Esophagus muscularis mucosa (tissue), 4 donors: ENCODE results near the gene GRP. TPM values are rescaled to one million over a fixed set of nuclear protein-coding genes. Genes with fewer than 3 reads are reported as not detected.

Experiments used
- DNase-seq: peaks from one replicate; pipeline ENCODE4 v3.0.0-alpha.2; 2017; ENCODE audit errors: extremely low spot score
- H3K27ac ChIP-seq, 4 donors: fragments of 200-600 bp; sonication (generic); replicated peaks in 1 of 4; 1 replicate in 3 of 4; 2 replicates in 1 of 4; pipeline ENCODE4 v1.5.1; 2016 to 2019; ENCODE audit warnings: mild to moderate bottlenecking in 1 of 4
- H3K27me3 ChIP-seq, 4 donors: fragments of 200-600 bp; sonication (generic); one replicate each; pipeline versions ENCODE4 v1.5.1 to v1.6.0; 2016 to 2019
- H3K36me3 ChIP-seq, 4 donors: fragments of 200-600 bp; sonication (generic); one replicate each; pipeline ENCODE4 v1.5.1; 2016 to 2019
- H3K4me1 ChIP-seq, 4 donors: fragments of 200-600 bp; sonication (generic); one replicate each; pipeline ENCODE4 v1.5.1; 2016 to 2019
- H3K4me3 ChIP-seq, 4 donors: fragments of 200-600 bp; sonication (generic); 1 replicate in 2 of 4; 2 replicates in 2 of 4; pipeline ENCODE4 v1.5.1; 2016 to 2019; ENCODE audit warnings: mild to moderate bottlenecking in 4 of 4, moderate library complexity in 1 of 4
- H3K9me3 ChIP-seq, 4 donors: fragments of 200-600 bp; sonication (generic); 1 replicate in 3 of 4; 2 replicates in 1 of 4; pipeline ENCODE4 v1.5.1; 2016 to 2019
- EP300 ChIP-seq: sonication (generic); formaldehyde crosslinking; IDR thresholded peaks from one replicate; pipeline ENCODE4 v1.6.1; 2017; ENCODE audit warnings: antibody characterized with exemption
- POLR2A ChIP-seq: fragments of 450-650 bp; IDR thresholded peaks from one replicate; pipeline ENCODE4 v1.6.1; 2017; ENCODE audit warnings: antibody characterized with exemption, moderate library complexity, mild to moderate bottlenecking, low read depth
- POLR2AphosphoS5 ChIP-seq, 2 donors: sonication (generic); formaldehyde crosslinking; IDR thresholded peaks; one replicate each; pipeline ENCODE4 v1.6.1; 2017; ENCODE audit warnings: antibody characterized with exemption in 2 of 2
- WGBS: methylation state at CpG from one replicate; pipeline ENCODE4 v1.1.5; 2018; 5-methylcytosine and 5-hydroxymethylcytosine counted together
- intact Hi-C: fragments of 100-400 bp; cut with DNase I; formaldehyde crosslinking; loops from one replicate; pipeline ENCODE4 v1.15.1; 2023
- total RNA-seq, 4 donors: library from RNA; depleted of rRNA; stranded (reverse); fragments of >200 nt; gene quantifications; one replicate each; pipeline versions ENCODE4 v1.1.0 to v1.2.1, GENCODE V29; 2016
- TF ChIP-seq, protein P1 (sequence below), 3 experiments: fragments of 200-600 bp in 2 of 3; fragments of 450-650 bp in 1 of 3; sonication (generic) in 2 of 3; IDR thresholded peaks; one replicate each; pipeline ENCODE4 v1.5.1; 2017 to 2019; ENCODE audit warnings: antibody characterized with exemption in 3 of 3, mild to moderate bottlenecking in 2 of 3, moderate library complexity in 1 of 3

The GRP gene
- total RNA-seq, 4 donors from 2014 or later, result 0.98 to 7.9 (median 2.5) TPM

DNA sequence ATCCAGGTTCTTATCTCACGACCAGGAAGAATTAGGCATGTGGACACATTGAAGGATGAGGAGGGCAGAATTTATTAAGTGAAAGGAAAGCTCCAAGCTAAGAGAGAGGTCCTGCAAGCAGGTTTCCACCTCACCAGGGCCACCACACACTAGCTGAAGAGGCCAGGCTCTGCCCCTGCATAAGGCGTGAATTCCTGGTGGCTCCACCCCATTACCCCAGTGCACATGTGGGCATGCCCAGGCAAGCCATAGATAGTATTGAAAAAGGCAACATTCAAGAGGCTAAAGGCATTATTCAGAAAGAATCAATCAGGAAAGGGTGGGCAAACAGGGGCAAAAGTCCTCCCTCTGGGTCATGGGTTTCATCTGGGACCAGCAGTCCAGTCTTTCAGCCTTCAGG lies 30.9 kb upstream of the GRP start:
- no peak overlapping the region for H3K27ac ChIP-seq
- H3K4me1 ChIP-seq, result no peaks in the 10 kb centered on the region
- TF ChIP-seq, protein P1, sequence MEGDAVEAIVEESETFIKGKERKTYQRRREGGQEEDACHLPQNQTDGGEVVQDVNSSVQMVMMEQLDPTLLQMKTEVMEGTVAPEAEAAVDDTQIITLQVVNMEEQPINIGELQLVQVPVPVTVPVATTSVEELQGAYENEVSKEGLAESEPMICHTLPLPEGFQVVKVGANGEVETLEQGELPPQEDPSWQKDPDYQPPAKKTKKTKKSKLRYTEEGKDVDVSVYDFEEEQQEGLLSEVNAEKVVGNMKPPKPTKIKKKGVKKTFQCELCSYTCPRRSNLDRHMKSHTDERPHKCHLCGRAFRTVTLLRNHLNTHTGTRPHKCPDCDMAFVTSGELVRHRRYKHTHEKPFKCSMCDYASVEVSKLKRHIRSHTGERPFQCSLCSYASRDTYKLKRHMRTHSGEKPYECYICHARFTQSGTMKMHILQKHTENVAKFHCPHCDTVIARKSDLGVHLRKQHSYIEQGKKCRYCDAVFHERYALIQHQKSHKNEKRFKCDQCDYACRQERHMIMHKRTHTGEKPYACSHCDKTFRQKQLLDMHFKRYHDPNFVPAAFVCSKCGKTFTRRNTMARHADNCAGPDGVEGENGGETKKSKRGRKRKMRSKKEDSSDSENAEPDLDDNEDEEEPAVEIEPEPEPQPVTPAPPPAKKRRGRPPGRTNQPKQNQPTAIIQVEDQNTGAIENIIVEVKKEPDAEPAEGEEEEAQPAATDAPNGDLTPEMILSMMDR (IDR thresholded peaks at IDR 0.05), result no peak
- TF ChIP-seq POLR2AphosphoS5 (IDR thresholded peaks at IDR 0.05) (no peak), POLR2A (no peak), EP300 (no peak)
- no peak overlapping the region for H3K4me3 ChIP-seq
- intact Hi-C loops, result no loop called here
- no peaks in the 10 kb centered on the region for H3K9me3 ChIP-seq
- DNase-seq, result no peak
- 82% methylated on average over 2 of the region's 2 CpGs for WGBS
- no peaks in the 10 kb centered on the region for H3K36me3 ChIP-seq
- H3K27me3 ChIP-seq, result no peaks in the 10 kb centered on the region

DNA sequence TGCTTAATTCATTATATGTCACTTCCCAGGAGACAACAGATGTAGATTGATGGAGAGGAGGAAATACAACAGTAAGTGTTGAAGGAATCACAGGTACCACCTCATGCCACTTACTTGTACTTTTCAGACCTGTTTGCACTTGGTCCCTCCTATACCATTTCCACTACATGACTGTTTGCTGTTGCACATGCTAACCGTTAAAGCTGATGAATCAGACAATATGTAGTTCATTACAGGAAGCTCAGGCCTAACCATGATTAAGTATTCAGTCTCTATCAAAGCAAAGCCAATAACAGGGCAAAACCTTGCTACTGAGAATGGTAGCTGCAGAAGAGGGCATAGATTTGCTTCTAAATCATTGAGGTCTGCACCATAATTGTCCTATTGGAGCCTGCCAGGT lies 30.2 kb upstream of the GRP start:
- no peaks in the 10 kb centered on the region for H3K9me3 ChIP-seq
- no peaks in the 10 kb centered on the region for H3K36me3 ChIP-seq
- H3K4me3 ChIP-seq, result no peak overlapping the region
- no peak for DNase-seq
- TF ChIP-seq EP300 (no peak), POLR2AphosphoS5 (IDR thresholded peaks at IDR 0.05) (no peak), POLR2A (no peak)
- TF ChIP-seq, protein P1 (IDR thresholded peaks at IDR 0.05), result no peak
- intact Hi-C loops, result no loop called here
- no peak overlapping the region for H3K27ac ChIP-seq
- no peaks in the 10 kb centered on the region for H3K4me1 ChIP-seq
- no peaks in the 10 kb centered on the region for H3K27me3 ChIP-seq
- WGBS, result 81% methylated on average over 1 of the region's 1 CpG

DNA sequence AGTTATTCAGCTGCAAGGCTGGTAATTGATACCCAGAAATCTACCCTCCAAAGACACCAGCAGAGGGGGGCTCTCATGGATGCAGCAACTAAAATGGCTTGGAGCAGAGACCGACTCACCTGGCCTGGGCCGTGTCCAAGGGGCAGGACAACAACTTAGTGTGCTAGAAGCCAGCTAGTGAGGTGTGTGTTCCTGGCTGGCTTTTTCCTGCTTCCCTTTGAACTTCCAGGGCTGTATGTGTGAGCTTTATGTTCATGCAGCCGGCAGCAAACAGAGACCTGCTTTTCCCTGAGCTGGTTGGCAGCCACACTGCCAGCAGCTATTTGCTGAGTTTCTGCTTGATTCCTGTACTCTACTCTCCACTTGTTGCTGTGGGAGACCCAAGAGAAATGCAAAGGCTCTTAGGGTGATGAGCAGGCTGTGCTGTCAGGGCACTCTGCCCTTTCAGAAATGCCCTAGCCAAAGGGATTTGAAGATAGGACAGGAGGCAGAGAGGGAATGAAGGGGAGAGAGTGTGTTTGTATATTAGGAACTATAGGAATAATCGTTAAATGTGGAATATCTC lies 23.7 kb upstream of the GRP start:
- Histone ChIP-seq H3K27ac (no peak overlapping the region), H3K27me3 (peaks cover 0 to 3% (median 0%) of the 10 kb centered on the region in 4 donors), H3K36me3 (no peaks in the 10 kb centered on the region), H3K4me3 (no peak overlapping the region), H3K4me1 (no peaks in the 10 kb centered on the region), H3K9me3 (no peaks in the 10 kb centered on the region)
- intact Hi-C loops, result no loop called here
- no peak for DNase-seq
- TF ChIP-seq, protein P1 (IDR thresholded peaks at IDR 0.05), result no peak
- TF ChIP-seq POLR2A, result no peak
- TF ChIP-seq POLR2AphosphoS5 (IDR thresholded peaks at IDR 0.05), result no peak
- no peak for TF ChIP-seq EP300
- 87% methylated on average over 3 of the region's 4 CpGs for whole genome bisulfite sequencing

DNA sequence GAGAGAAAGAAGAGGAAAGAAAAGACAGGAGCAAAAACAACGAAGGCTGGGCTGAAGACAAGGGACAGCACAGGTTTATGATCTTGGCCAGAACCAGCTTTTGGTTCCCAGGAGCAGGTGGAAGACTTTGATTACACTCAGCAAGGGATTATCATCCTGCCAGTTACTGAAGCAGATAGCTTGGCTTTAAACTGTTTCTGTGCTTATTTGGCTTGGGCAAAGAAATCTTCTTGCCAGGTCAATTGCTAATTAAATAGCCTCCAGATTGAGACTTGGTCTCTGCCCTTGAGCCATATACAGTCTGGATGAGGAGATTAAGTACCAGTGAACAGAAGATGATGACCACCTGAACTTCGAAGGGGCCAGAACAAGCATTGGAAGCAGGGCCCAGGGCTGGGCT lies 22.3 kb upstream of the GRP start:
- 52% methylated on average over 2 of the region's 2 CpGs for WGBS
- Histone ChIP-seq H3K27me3 (peaks cover 0 to 3% (median 0%) of the 10 kb centered on the region in 4 donors), H3K27ac (no peak overlapping the region), H3K9me3 (no peaks in the 10 kb centered on the region), H3K4me3 (no peak overlapping the region), H3K36me3 (no peaks in the 10 kb centered on the region), H3K4me1 (no peaks in the 10 kb centered on the region)
- intact Hi-C loops, result no loop called here
- DNase-seq, result no peak
- TF ChIP-seq POLR2AphosphoS5 (IDR thresholded peaks at IDR 0.05), result no peak
- TF ChIP-seq, protein P1 (IDR thresholded peaks at IDR 0.05), result no peak
- no peak for TF ChIP-seq EP300
- no peak for TF ChIP-seq POLR2A

DNA sequence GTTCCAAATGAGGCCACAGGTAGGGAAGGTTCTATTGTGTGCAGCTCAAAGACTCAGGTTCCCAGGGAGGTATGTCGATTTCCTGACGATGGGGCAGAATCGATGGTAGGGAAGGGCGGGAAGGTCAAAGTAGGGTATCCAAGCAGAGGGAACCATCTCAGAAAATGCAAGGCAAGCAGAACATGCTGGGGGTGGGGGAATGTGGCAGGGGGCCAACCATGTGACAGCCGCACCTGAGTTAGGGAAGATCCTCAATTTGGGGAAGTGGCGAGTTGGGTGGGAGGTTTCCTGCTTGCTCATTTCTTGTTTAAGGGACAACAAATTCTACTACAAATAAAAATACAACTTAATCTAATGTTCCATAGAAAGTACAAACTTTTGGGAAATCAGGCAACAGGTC lies 21.7 kb upstream of the GRP start:
- Histone ChIP-seq H3K27me3 (peaks cover 0 to 3% (median 0%) of the 10 kb centered on the region in 4 donors), H3K36me3 (no peaks in the 10 kb centered on the region), H3K27ac (no peak overlapping the region), H3K4me1 (no peaks in the 10 kb centered on the region), H3K9me3 (no peaks in the 10 kb centered on the region), H3K4me3 (no peak overlapping the region)
- 84% methylated on average over 6 of the region's 6 CpGs for WGBS
- TF ChIP-seq, protein P1 (IDR thresholded peaks at IDR 0.05), result no peak
- TF ChIP-seq EP300, result no peak
- TF ChIP-seq POLR2A, result no peak
- TF ChIP-seq POLR2AphosphoS5 (IDR thresholded peaks at IDR 0.05), result no peak
- no peak for DNase-seq
- intact Hi-C loops, result no loop called here
